Left kidney (tissue), 2 donors: ENCODE data around the gene PRSS38. TPM values are rescaled to one million over a fixed set of nuclear protein-coding genes. Genes with fewer than 3 reads are reported as not detected.

Source experiments
- DNase-seq: peaks from one replicate; pipeline ENCODE4 v3.0.0-alpha.2; 2013
- polyA plus RNA-seq: library from polyadenylated mRNA; unstranded; fragments of 120-200 nt; gene quantifications from one replicate; pipeline ENCODE4 v1.2.1, GENCODE V29; 2013; ENCODE audit not compliant: insufficient read length

The PRSS38 gene
- polyA plus RNA-seq, 1 donor, result not detected

DNA sequence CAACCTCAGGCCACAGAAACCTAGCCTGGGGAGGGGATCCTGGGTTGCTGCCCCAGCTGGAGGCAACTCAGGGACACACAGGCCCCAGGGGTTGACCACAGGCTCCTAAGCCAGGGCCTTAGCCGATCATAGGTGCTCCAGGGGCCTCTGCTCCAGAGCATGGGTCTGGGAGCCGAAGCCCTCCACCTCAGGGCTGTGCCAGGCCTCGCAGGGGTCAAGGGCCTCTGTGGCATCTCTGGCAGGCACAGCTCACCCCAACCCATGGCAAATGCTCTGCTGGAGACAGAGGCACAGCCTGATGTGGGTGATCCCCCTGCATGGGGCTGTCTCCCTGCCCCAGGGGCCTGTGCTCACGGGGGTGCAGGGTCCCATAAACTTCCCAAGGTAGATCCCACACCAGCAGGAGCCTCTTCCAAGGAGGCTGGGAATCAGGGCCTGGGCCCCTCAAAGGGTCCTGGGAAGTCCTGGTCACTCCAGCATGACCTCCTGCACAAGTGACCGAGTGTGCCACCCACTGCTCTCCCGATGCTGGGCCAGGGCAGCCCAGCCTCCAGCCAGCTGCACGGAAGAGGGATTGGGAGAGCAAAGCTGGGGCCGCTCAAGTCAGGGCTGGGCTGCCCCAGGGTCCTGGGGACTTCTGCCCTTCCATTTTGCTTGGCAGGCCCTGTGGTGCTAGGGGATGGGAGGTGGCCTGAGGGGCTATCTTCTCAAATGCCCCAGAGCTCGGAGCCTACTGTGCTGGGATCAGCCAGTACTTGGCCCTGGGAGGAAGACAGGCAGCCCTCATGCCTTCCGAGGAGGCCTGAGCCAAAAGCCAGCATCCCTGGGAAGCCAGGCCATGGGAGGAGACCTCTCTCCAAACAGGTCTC, 22.2 kb upstream of the PRSS38 start:
- no peak for DNase-seq

GRCh38 chr1:227793948-227794816, 21.3 kb upstream of the PRSS38 start:
- no peak for DNase-seq

DNA sequence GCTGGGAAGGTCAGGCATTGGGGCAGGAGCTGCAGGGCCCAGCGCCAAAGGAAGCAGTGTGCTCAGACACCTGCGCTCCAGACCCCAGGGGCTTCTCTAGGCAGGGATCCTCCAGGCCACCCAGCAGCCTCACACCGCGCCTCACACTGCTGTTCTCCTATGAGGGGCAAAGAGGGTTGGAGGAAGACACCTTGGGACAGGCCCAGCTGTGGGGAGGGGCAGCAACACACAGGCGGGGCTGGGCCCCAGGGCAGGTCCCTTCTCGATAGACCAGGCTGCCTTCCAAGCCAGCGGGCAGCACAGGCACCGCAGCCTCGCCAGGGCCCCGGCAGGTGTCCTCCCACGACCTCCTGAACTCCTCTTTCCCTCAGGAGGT, 20.7 kb upstream of the PRSS38 start:
- no peak for DNase-seq

DNA sequence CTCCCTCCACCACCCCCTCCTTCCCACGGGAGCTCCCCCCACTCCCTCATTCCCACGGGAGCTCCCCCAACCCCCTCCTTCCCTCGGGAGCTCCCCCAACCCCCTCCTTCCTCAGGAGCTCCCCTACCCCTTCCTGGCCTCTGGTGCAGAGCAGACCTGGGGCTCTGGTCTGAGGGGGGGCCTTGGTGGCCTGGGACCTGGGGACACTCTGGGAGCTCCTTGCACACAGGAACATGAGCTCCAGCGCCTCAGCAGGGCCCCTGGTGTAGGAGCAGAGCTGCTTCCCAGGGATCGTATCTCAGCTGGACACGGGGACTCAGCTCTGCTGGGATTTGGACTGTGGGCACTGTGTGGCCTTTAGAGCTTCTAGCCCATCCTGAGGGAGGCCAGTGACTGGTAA, 19.7 kb upstream of the PRSS38 start:
- DNase-seq, result no peak

- DNase-seq, result no peak
Measured at GRCh38 chr1:227796359-227796915, 19.0 kb upstream of the PRSS38 start.

- DNase-seq, result no peak
Measured at GRCh38 chr1:227797144-227797543, 18.3 kb upstream of the PRSS38 start.

GRCh38 chr1:227797625-227798024, 17.9 kb upstream of the PRSS38 start:
- DNase-seq, result no peak

DNA sequence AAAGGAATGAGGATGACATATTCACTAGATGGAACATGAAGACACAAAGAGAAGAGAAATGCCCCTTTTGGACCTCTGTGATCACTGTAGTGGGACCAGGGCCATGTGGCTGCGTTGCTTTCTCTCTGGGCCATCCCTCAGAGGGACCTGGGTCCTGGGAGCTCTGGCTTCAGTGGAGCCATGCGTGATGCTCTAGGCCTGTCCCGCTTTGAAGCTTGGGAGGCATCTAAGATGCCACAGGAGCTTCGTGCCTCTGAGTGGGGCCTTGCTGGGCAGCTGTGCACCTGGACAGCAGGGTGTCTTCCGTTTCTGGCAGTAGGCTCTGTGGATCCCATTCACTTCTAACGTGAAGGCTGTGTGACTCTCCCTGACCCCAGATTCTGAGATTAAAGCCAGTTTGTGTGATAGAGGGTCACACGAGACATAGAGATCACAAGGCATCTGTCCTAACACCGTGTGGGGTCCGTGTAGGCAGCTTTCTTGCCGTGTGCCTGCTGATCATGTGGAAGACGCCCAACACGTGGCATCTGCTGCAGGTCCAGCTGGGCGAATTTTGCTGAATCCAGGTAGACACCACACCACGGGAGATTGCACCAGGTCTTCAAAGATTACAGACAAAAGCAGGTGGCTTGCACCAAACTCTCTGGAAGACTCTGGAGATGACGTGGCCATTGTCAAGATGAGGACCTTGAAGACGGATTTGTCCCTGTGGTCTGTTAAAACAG, 17.2 kb upstream of the PRSS38 start:
- no peak for DNase-seq

GRCh38 chr1:227799756-227800155, 15.7 kb upstream of the PRSS38 start:
- no peak for DNase-seq

GRCh38 chr1:227803933-227804332, 11.5 kb upstream of the PRSS38 start:
- DNase-seq, result no peak

- no peak for DNase-seq
Measured at GRCh38 chr1:227805606-227806197, 9.8 kb upstream of the PRSS38 start.

- no peak for DNase-seq
Measured at GRCh38 chr1:227808566-227808965, 6.9 kb upstream of the PRSS38 start.

GRCh38 chr1:227809026-227809425, 6.4 kb upstream of the PRSS38 start:
- no peak for DNase-seq

DNA sequence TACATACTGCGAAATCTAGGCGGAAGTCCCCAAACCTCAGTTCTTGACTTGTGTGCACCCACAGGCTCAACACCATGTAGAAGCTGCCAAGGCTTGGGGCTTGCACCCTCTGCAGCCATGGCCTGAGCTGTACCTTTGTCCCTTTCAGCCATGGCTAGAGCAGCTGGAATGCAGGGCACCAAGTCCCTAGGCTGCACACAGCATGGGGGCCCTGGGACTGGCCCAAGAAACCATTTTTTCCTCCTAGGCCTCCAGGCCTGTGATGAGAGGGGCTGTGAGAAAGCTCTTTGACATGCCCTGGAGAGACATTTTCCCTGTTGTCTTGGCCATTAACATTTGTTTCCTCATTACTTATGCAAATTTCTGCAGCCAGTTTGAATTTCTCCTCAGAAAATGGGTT, 1.5 kb upstream of the PRSS38 start:
- DNase-seq, result no peak

DNA sequence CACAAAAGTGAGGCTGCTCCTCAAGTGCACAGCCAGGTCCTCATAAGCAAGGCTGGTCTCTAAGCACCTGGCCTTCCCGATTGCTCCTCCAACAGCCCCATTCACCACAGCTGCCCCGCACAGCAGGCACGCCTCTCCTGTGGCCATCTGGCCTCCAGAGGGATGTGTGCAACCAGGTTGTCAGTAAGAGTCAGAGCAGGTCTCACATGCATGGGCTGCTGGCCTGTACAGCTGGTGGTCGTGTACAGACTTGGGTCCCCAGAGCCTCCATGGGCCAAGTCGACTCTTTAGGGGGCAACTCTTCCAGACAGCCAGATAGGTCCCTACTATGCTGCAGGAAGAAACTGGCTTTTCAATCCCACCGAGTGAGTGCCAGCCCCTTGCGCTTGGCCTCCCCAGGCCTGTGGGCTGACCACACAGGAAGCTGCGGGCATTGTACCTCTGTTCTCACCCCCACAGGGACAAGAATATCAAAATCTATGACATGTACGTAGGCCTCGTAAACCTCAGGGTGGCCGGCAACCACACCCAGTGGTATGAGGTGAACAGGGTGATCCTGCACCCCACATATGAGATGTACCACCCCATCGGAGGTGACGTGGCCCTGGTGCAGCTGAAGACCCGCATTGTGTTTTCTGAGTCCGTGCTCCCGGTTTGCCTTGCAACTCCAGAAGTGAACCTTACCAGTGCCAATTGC, 1.4 kb downstream of the PRSS38 start:
- no peak for DNase-seq

DNA sequence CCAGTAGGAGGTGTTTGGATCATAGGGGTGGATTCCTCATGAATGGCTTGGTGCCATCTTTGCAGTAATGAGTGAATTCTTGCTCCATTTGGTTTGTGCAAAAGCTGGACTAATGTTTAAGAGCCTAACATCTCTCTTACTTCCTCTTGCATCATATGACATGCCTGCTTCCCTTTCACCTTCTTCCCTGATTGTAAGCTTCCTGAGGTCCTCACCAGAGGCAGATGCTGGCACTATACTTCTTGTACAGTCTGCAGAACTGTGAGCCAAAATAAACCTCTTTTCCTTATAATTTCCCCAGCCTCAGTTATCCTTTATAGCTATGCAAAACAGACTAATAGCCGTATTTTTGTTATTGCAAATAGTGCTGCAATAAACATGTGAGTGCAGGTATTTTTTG, 8.1 kb downstream of the PRSS38 start:
- DNase-seq, result no peak

GRCh38 chr1:227824204-227824603, 8.7 kb downstream of the PRSS38 start:
- no peak for DNase-seq

DNA sequence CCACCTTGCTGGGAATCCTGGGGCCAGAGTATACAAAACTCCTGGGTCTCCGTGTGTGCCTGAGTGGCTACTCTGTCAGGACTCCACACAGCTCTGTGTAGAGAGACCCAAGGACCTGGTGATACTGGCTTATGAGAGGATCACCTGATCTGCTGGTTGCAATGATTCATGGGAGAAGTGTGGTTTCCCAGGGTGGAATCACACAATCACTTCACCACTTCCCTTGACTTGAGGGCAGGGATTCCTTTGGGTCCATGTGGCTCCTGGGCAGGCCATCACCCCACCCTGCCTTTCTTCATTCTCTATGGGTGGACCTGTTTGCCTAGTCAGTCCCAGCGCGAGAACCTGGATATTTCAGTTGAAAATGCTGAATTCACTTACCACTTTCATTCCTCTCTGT, 13.3 kb downstream of the PRSS38 start:
- no peak for DNase-seq

DNA sequence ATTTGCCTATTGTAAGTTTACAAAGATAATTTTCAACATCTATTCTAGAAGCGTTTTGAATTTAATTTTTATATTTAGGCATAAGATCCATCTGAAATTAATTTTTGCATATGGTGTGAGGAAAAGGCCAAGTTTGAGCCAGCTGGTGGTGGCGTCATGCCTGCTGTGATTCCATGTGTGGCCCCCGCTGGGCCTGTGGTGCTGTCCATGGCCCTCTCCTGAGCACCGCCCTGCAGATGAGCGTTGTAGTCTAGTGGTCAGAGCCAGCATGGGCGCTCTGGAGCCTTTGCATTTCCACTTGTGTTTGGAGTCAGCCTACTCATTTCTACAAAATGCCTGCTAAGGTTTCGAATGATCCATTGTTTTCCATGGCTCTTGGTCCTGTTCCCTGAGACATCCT, 22.7 kb downstream of the PRSS38 start:
- no peak for DNase-seq

- no peak for DNase-seq
Measured at GRCh38 chr1:227841096-227841495, 25.6 kb downstream of the PRSS38 start.
